Islet of Langerhans (tissue), 1 donor: ENCODE results near the gene MYL12A.
"Not testable (repeated sequence)": the region's sequence is repeated elsewhere in the genome, so short reads cannot be mapped to it uniquely, and the experiment has no call there.

Source experiments
- FAIRE-seq: peaks from one replicate; lab custom pipeline; 2011; peaks lifted over from hg19 to GRCh38; lab: Jason Lieb, UNC

Gene MYL12A

GRCh38 chr18:3256693-3257626, 9.4 kb downstream of the MYL12A start:
- FAIRE-seq: peak; percentile 95

- no peak for FAIRE-seq
Observed at GRCh38 chr18:3257627-3258120, 10.1 kb downstream of the MYL12A start.

- no peak for FAIRE-seq
Observed at GRCh38 chr18:3260995-3261372, 13.4 kb downstream of the MYL12A start.

- no peak for FAIRE-seq
Observed at GRCh38 chr18:3261373-3262233, 14.0 kb downstream of the MYL12A start, which contains the start of gene MYL12B. Gene MYL12B, plus strand, starts transcription at chr18:3262133. Its CDS starts 10,766 bp downstream, at chr18:3272899.

- no peak for FAIRE-seq
Observed at GRCh38 chr18:3262234-3263131, 14.9 kb downstream of the MYL12A start.

- no peak for FAIRE-seq
Observed at GRCh38 chr18:3263132-3263700, 15.6 kb downstream of the MYL12A start.

GRCh38 chr18:3264362-3264761, 16.8 kb downstream of the MYL12A start:
- FAIRE-seq: no peak

- FAIRE-seq: no peak
Observed at GRCh38 chr18:3265564-3266033, 18.0 kb downstream of the MYL12A start.

- FAIRE-seq: no peak
Observed at GRCh38 chr18:3266062-3266608, 18.5 kb downstream of the MYL12A start.

- no peak for FAIRE-seq
Observed at GRCh38 chr18:3268306-3268705, 20.7 kb downstream of the MYL12A start.

- FAIRE-seq: no peak
Observed at GRCh38 chr18:3269241-3269913, 21.8 kb downstream of the MYL12A start.

- no peak for FAIRE-seq
Observed at GRCh38 chr18:3269914-3270299, 22.3 kb downstream of the MYL12A start.

GRCh38 chr18:3273042-3273441, 25.4 kb downstream of the MYL12A start:
- FAIRE-seq: no peak

- FAIRE-seq: not testable (repeated sequence)
Observed at GRCh38 chr18:3277643-3278213, 30.1 kb downstream of the MYL12A start.

GRCh38 chr18:3279201-3280185, 31.9 kb downstream of the MYL12A start:
- FAIRE-seq: no peak

- peak; percentile 88 for FAIRE-seq
Observed at GRCh38 chr18:3281456-3282400, 34.1 kb downstream of the MYL12A start.

- no peak for FAIRE-seq
Observed at GRCh38 chr18:3283253-3283863, 35.8 kb downstream of the MYL12A start.
